Sigmoid colon (tissue), 7 donors: ENCODE results near the gene CLINT1. TPM values are rescaled to one million over a fixed set of nuclear protein-coding genes. Genes with fewer than 3 reads are reported as not detected.

Experiments
- DNase-seq: peaks from one replicate; pipeline ENCODE4 v3.0.0-alpha.2; 2019
- H3K27ac ChIP-seq, 4 donors: fragments of 200-600 bp; sonication (generic); one replicate each; pipeline ENCODE4 v1.5.1; 2016 to 2019; ENCODE audit warnings: mild to moderate bottlenecking in 1 of 4
- H3K27me3 ChIP-seq, 3 donors: fragments of 200-600 bp; sonication (generic); one replicate each; pipeline ENCODE4 v1.5.1; 2019; ENCODE audit warnings: mild to moderate bottlenecking in 1 of 3
- H3K36me3 ChIP-seq, 4 donors: fragments of 200-600 bp; sonication (generic); one replicate each; pipeline ENCODE4 v1.5.1; 2016 to 2019
- H3K4me1 ChIP-seq, 4 donors: fragments of 200-600 bp; sonication (generic); one replicate each; pipeline ENCODE4 v1.5.1; 2017 to 2019
- H3K4me3 ChIP-seq, 4 donors: fragments of 200-600 bp; sonication (generic); one replicate each; pipeline ENCODE4 v1.5.1; 2017 to 2019; ENCODE audit warnings: mild to moderate bottlenecking in 2 of 4, moderate library complexity in 1 of 4
- H3K9me3 ChIP-seq, 4 donors: fragments of 200-600 bp in 3 of 4; sonication (generic) in 3 of 4; one replicate each; pipeline versions ENCODE4 v1.5.1 to v1.6.1; 2013 to 2019
- EP300 ChIP-seq, 4 donors: sonication (generic); formaldehyde crosslinking; IDR thresholded peaks; one replicate each; pipeline ENCODE4 v1.6.1; 2017; ENCODE audit warnings: antibody characterized with exemption in 4 of 4
- POLR2A ChIP-seq, 2 donors: fragments of 450-650 bp; IDR thresholded peaks; one replicate each; pipeline ENCODE4 v1.6.1; 2016; ENCODE audit warnings: antibody characterized with exemption in 2 of 2, mild to moderate bottlenecking in 2 of 2, moderate library complexity in 2 of 2
- POLR2AphosphoS5 ChIP-seq, 4 donors: sonication (generic); formaldehyde crosslinking; IDR thresholded peaks; one replicate each; pipeline ENCODE4 v1.6.1; 2017; ENCODE audit warnings: antibody characterized with exemption in 4 of 4
- WGBS, 2 donors: extraction: QIAGEN DNeasy Blood & Tissue Kit; methylation state at CpG; one replicate each; pipeline ENCODE4 v1.1.7; 2013; 5-methylcytosine and 5-hydroxymethylcytosine counted together
- intact Hi-C: fragments of 100-400 bp; cut with DNase I; formaldehyde crosslinking; loops from one replicate; pipeline ENCODE4 v1.15.1; 2023
- polyA plus RNA-seq, 3 donors: library from polyadenylated mRNA; stranded (reverse); fragments of 200-250 nt; gene quantifications; one replicate each; pipeline ENCODE4 v1.2.3, GENCODE V29; 2013
- total RNA-seq, 4 donors: library from RNA; depleted of rRNA; stranded (reverse); fragments of >200 nt; gene quantifications; one replicate each; pipeline ENCODE4 v1.1.0, GENCODE V29; 2016
- TF ChIP-seq, protein P1 (sequence below), 4 experiments: fragments of 450-650 bp in 3 of 4; fragments of 200-600 bp in 1 of 4; IDR thresholded peaks; one replicate each; pipeline ENCODE4 v1.5.1; 2016 to 2019; ENCODE audit warnings: antibody characterized with exemption in 4 of 4, mild to moderate bottlenecking in 3 of 4, moderate library complexity in 2 of 4
- donor health status: healthy with polysubstance abuse.
- donor health status: Bipolar disorder and iron deficiency.
- donor health status: healthy.

The CLINT1 gene
- total and polyA plus RNA-seq, 7 donors: 40.2 to 171 (median 88.1) TPM

- H3K27ac ChIP-seq: peak overlapping the region; percentile 80 to 91 (median 88)
- intact Hi-C loops: loop anchor here (10.0 kb wide), 1 partner anchor 480 kb away; the partner anchor contains the start of gene CYFIP2
- H3K4me1 ChIP-seq: peaks cover 0 to 61% (median 47%) of the 10 kb centered on the region in 4 donors
- H3K4me3 ChIP-seq: peak overlapping the region; percentile 72 to 97 (median 90)
- no peak for DNase-seq
- TF ChIP-seq, protein P1, sequence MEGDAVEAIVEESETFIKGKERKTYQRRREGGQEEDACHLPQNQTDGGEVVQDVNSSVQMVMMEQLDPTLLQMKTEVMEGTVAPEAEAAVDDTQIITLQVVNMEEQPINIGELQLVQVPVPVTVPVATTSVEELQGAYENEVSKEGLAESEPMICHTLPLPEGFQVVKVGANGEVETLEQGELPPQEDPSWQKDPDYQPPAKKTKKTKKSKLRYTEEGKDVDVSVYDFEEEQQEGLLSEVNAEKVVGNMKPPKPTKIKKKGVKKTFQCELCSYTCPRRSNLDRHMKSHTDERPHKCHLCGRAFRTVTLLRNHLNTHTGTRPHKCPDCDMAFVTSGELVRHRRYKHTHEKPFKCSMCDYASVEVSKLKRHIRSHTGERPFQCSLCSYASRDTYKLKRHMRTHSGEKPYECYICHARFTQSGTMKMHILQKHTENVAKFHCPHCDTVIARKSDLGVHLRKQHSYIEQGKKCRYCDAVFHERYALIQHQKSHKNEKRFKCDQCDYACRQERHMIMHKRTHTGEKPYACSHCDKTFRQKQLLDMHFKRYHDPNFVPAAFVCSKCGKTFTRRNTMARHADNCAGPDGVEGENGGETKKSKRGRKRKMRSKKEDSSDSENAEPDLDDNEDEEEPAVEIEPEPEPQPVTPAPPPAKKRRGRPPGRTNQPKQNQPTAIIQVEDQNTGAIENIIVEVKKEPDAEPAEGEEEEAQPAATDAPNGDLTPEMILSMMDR (IDR thresholded peaks at IDR 0.05): no peak
- TF ChIP-seq POLR2AphosphoS5 (IDR thresholded peaks at IDR 0.05): peak in 3 of 4 donors; percentile 8 to 46 (median 30)
- H3K27me3 ChIP-seq: no peaks in the 10 kb centered on the region
- 85 to 87% methylated on average over 4 of the region's 4 CpGs for WGBS, 2 donors
- H3K9me3 ChIP-seq: no peaks in the 10 kb centered on the region
- H3K36me3 ChIP-seq: peaks cover 0 to 2% (median 0%) of the 10 kb centered on the region in 4 donors
These were observed 113.9 kb downstream of the CLINT1 start for GRCh38 chr5:157745041-157745456.

DNA sequence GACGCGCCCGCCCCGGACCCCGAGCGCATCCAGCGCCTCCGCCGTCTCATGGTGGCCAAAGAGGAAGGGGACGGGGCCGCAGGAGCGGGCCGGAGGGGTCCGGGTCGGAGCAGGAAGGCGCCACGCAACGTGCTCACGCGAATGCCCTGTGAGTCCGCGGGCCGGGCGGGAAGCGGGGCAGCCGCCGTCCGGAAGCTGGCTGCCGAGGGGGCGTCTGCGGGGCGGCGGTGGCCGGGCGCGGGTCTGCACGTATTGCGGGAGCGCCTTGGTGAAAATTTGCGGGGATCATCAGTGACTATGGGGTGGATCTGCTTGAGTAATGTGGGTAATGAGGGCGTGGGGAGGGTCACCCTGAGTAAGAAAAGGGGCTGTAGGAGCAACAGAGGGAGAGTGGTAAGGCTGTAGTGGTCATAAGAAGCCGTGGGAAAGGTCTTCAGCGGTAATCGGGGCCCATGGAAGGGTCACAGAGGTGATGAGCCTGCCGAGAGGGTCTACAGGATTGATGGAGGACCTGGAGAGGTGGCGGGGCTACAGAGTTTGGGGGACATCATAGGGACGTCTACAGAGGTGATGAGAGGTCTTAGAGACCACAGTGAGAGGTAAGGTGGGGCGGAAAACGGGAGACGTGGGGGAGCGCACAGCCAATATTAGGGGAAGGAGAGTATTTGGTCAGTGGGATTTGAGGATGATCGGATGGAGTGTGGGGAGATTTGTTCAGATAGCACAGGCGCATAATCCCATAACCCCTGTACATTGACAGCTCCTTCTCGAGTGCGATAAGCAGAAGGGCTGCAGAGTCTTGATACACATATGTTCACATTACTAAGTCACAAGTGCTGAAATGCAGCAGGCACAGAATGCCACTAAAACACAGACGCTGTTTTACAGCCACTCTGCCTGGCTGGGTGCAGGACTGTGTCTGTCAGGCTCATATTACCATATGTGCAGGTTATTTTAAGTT lies 114.6 kb downstream of the CLINT1 start:
- intact Hi-C loops: loop anchor here (5.0 to 10.0 kb wide), 4 partner anchors 267 to 597 kb away; partner anchors contain the start of gene CYFIP2
- 2 to 6% methylated on average over 56 of the region's 56 CpGs for WGBS, 2 donors
- no peak for DNase-seq
- peaks cover 0 to 9% (median 1%) of the 10 kb centered on the region in 4 donors for H3K36me3 ChIP-seq
- H3K27me3 ChIP-seq: no peaks in the 10 kb centered on the region
- peaks cover 0 to 54% (median 41%) of the 10 kb centered on the region in 4 donors for H3K4me1 ChIP-seq
- TF ChIP-seq EP300 (IDR thresholded peaks at IDR 0.05) (no peak), POLR2AphosphoS5 (IDR thresholded peaks at IDR 0.05) (peak in 1 of 4 donors; percentile 2)
- H3K4me3 ChIP-seq: peak overlapping the region; percentile 72 to 97 (median 90)
- H3K27ac ChIP-seq: peak overlapping the region; percentile 80 to 91 (median 88)
- H3K9me3 ChIP-seq: no peaks in the 10 kb centered on the region

- DNase-seq: peak; percentile 93
- WGBS, 2 donors: 0 to 1% methylated on average over 79 of the region's 79 CpGs
- peak within 1 kb of the TSS; percentile 72 to 97 (median 90) for H3K4me3 ChIP-seq
- peaks cover 0 to 18% (median 4%) of the 10 kb centered on the region in 4 donors for H3K36me3 ChIP-seq
- intact Hi-C loops: loop anchor here (1.0 to 10.0 kb wide), 6 partner anchors 12 to 596 kb away; partner anchors contain the start of genes CYFIP2 and THG1L
- no peaks in the 10 kb centered on the region for H3K27me3 ChIP-seq
- H3K4me1 ChIP-seq: peaks cover 0 to 45% (median 33%) of the 10 kb centered on the region in 4 donors
- peak within 1 kb of the TSS; percentile 80 to 91 (median 88) for H3K27ac ChIP-seq
- no peaks in the 10 kb centered on the region for H3K9me3 ChIP-seq
- TF ChIP-seq POLR2AphosphoS5 (IDR thresholded peaks at IDR 0.05) (peak in 3 of 4 donors; percentile 45 to 71 (median 64)), POLR2A (IDR thresholded peaks at IDR 0.05) (no peak), EP300 (IDR thresholded peaks at IDR 0.05) (no peak)
- TF ChIP-seq, protein P1 (IDR thresholded peaks at IDR 0.05): peak; percentile 90 to 99 (median 92)
These were observed 115.5 kb downstream of the CLINT1 start, which contains the start of gene LSM11 for GRCh38 chr5:157743163-157744050. LSM11 (plus strand) TSS chr5:157743712; CDS start chr5:157743751, 39 bp downstream.

DNA sequence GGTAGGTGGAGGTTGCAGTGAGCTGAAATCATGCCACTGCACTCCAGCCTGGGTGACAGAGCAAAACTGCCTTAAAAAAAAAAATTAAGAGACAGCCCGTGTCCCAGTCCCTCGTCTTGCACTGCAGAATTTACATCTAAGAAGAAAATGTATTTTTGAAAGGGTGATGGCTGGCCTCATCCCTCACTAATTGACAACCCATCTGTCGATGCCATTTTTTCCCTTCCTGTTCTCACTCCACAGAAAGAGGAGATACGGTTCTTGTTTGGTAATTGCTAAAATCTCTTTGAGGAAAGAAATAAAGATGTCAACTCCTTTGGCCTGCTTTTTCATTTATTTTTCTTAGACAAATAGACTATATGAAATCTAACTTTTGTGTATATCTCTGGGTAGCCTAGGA lies 117.8 kb downstream of the CLINT1 start:
- Histone ChIP-seq H3K36me3 (peaks cover 3 to 41% (median 8%) of the 10 kb centered on the region in 4 donors), H3K27me3 (no peaks in the 10 kb centered on the region), H3K9me3 (no peaks in the 10 kb centered on the region), H3K4me1 (peaks cover 0 to 24% (median 20%) of the 10 kb centered on the region in 4 donors), H3K27ac (no peak overlapping the region), H3K4me3 (no peak overlapping the region)
- WGBS, 2 donors: 61 to 80% methylated on average over 4 of the region's 4 CpGs
- intact Hi-C loops: loop anchor here (5.0 to 10.0 kb wide), 4 partner anchors 264 to 594 kb away; partner anchors contain the start of gene CYFIP2
- no peak for DNase-seq
- TF ChIP-seq POLR2AphosphoS5 (IDR thresholded peaks at IDR 0.05) (no peak), POLR2A (IDR thresholded peaks at IDR 0.05) (no peak), EP300 (IDR thresholded peaks at IDR 0.05) (no peak)
- TF ChIP-seq, protein P1 (IDR thresholded peaks at IDR 0.05): no peak
